H1 (cell line): ENCODE data around the gene SFMBT2.
"Not testable (repeated sequence)": the region's sequence is repeated elsewhere in the genome, so short reads cannot be mapped to it uniquely, and the experiment has no call there.

Experiments
- CTCF ChIP-seq, 3 experiments: IDR thresholded peaks; 1 replicate in 2 of 3; 2 replicates in 1 of 3; pipeline versions ENCODE4 v1.5.1 to v1.6.1; 2011; ENCODE audit warnings: low read length in 3 of 3, mild to moderate bottlenecking in 3 of 3, inconsistent platforms in 2 of 3, low read depth in 1 of 3, moderate library complexity in 1 of 3; ENCODE audit not compliant: insufficient read depth in 1 of 3; ENCODE audit errors: control extremely low read depth in 1 of 3
- PHF8 ChIP-seq: fragments of 200-600 bp; sonication (generic); conservative IDR thresholded peaks from 2 replicates; pipeline ENCODE4 v1.7.1; 2012; ENCODE audit warnings: low read depth, mild to moderate bottlenecking, inconsistent platforms, low read length, moderate library complexity
- RAD21 ChIP-seq, 2 experiments: IDR thresholded peaks in 1 of 2; conservative IDR thresholded peaks in 1 of 2; 2 replicates each; pipeline ENCODE4 v1.6.1; 2011; ENCODE audit warnings: low read depth in 2 of 2, low read length in 2 of 2, improper control_type of control experiment in 1 of 2, inconsistent platforms in 1 of 2, mild to moderate bottlenecking in 1 of 2, moderate library complexity in 1 of 2
- TEAD4 ChIP-seq: IDR thresholded peaks from 2 replicates; pipeline ENCODE4 v1.6.1; 2012; ENCODE audit warnings: low read depth, low read length, inconsistent platforms, mixed read lengths

- not testable (repeated sequence) for TF ChIP-seq CTCF (IDR thresholded peaks at IDR 0.05; ENCODE audit: control extremely low read depth in 1 of 3, insufficient read depth in 1 of 3, low read depth in 1 of 3, low read length in 3 of 3); PHF8; RAD21 (IDR thresholded peaks at IDR 0.05 in 1 of 2, conservative IDR thresholded peaks at IDR 0.05 in 1 of 2; ENCODE audit: low read depth in 2 of 2, low read length in 2 of 2); TEAD4
Measured at GRCh38 chr10:7388149-7388548, 22.7 kb downstream of the SFMBT2 start.
